HG03095 (cell line): ENCODE results near the gene RNF215.

ENCODE experiments used
- ATAC-seq: cut with Tn5 transposase; IDR thresholded peaks from one replicate; pipeline ENCODE4 v1.9.1; 2021; ENCODE audit warnings: moderate library complexity; ENCODE audit not compliant: unreplicated experiment

Gene RNF215

DNA sequence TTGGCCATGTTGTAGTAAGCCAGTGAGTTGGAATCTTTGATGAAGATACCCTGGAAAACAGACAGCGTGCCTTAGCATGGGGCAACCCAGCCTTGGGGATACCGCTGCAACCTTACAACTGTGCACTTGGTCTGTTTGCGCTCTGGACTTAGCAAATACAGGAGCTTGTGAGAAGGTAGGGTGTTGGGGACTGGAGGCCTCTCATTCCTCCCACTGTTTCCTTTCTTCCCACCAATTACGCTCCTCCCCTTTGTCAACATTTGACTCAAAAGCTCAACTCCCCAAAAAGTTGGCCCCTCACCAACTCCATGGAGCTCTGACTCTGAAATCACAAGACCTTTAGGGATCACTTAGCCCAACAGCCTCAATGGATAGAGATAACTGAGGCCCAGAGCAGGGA, 52.6 kb downstream of the RNF215 start:
- ATAC-seq = no peak

DNA sequence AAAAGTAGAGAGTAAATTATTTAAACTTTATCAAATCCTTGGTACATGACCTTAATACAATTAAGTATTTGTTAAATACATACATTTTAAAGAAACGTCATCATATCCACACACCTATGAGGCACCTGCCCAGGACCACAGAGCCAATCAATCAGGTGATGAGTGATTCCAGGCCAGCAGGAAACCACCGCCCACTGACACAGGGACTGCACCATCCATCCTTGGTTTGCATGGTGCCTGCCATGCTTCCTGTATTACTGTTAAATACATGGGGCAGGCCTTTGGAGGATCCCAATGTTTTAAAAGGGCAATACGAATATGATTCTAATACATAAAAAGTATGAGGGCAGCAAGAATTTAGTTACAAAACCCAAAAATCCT, 53.5 kb downstream of the RNF215 start:
- ATAC-seq = no peak

DNA sequence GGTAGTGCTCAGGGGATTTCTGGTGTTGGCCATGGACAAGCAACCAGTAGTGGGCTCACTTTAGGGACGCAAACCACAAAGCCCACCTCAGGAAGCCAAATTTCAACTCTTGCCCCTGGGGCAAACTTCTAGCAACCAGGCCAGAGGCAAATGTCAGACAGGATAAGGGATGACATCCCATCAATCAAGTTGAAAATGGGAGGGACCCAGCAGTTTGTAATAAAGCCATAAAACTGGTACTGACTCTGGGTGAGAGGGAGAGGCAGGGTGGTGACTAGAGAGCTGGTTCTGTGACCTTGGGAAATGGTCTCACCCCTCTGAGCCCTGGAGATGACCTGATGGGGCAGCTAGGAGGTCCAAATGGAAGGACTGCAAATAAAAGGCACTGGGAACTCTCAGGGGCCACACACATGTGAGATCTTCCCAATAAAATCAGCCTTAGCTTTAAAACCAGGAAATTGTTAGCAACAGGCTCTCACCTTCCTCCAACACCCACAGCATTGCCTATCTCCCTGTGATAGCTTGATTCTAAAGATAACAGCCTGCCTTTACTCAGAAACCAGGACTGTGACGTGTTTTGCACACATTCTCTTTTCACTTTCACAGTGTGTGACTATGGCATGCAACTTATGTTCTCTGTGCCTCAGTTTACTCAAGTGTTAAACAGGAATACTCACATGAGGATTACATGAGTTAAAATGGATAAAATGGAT, 54.1 kb downstream of the RNF215 start:
- no peak for ATAC-seq

DNA sequence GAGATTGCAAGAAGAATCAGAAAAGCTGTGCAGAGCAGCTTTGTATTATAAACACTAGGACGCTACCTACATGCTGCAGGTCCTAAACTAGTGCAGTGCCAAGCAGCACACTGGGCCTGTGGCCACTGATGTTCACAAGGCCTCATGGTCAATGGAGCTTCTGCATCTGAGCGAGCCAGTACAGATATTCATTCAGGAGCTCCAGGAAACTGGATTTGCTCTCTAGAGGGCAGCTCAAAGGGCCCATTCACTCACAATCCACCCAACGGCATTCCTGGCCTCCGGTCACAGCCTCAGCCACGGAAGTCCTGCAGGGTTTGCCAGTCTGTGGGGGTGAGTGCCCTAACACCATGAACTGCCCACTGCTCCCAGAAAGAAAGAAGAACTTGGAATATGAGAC, 54.7 kb downstream of the RNF215 start:
- no peak for ATAC-seq
